Measurements from ENCODE around the gene ZFHX3. TPM values are rescaled to one million over a fixed set of nuclear protein-coding genes. Genes with fewer than 3 reads are reported as not detected.
"Not testable (repeated sequence)": the region's sequence is repeated elsewhere in the genome, so short reads cannot be mapped to it uniquely, and the experiment has no call there.

Gene ZFHX3
- polyA plus RNA-seq, 1 donor (not counting 4 experiments of a cell fraction or from before 2014, with no cell fraction given): 1.2 TPM

GRCh38 chr16:72997141-72997542 is 50.8 kb downstream of the ZFHX3 start:
- dilution Hi-C loops (cut with MboI; ENCODE audit: extremely low pct_ligation_motif_present, low sequenced_read_pairs): no loop called here
- FAIRE-seq: no peak
- peaks cover 28% of the 10 kb centered on the region for H3K4me1 ChIP-seq (ENCODE audit: control insufficient read depth, extremely low read depth, insufficient read depth, low read length)
- peak overlapping the region; percentile 7 for H3K4me2 ChIP-seq (ENCODE audit: control insufficient read depth, extremely low read depth, insufficient read depth, low read depth, low read length)
- H3K4me3 ChIP-seq (ENCODE audit: control insufficient read depth in 2 of 3, extremely low read depth in 1 of 3, insufficient read depth in 2 of 3, low read depth in 1 of 3, low read length in 3 of 3): no peak overlapping the region
- H3K36me3 ChIP-seq (ENCODE audit: control insufficient read depth in 2 of 2, extremely low read depth in 1 of 2, insufficient read depth in 2 of 2, low read length in 2 of 2): no peaks in the 10 kb centered on the region
- no peaks in the 10 kb centered on the region for H4K20me1 ChIP-seq (ENCODE audit: control insufficient read depth, extremely low read depth, insufficient read depth, low read length)
- no peaks in the 10 kb centered on the region for H3K9me1 ChIP-seq (ENCODE audit: control insufficient read depth, extremely low read depth, insufficient read depth, low read length)
- no peak for DNase-seq (ENCODE audit: low read depth, low spot score)
- TF ChIP-seq EZH2 (IDR thresholded peaks at IDR 0.05; ENCODE audit: low read length) (no peak), CTCF (optimal IDR thresholded peaks at IDR 0.05 in 1 of 3, IDR thresholded peaks at IDR 0.05 in 1 of 3, conservative IDR thresholded peaks at IDR 0.05 in 1 of 3; ENCODE audit: extremely low read depth in 1 of 3, insufficient read depth in 2 of 3, low read length in 3 of 3) (no peak)
- no peak overlapping the region for H2AFZ ChIP-seq (ENCODE audit: control insufficient read depth, low read length)
- H3K27ac ChIP-seq (ENCODE audit: control insufficient read depth, insufficient read depth, low read length): no peak overlapping the region
- H3K27me3 ChIP-seq (ENCODE audit: control insufficient read depth, extremely low read depth, insufficient read depth, low read length): no peaks in the 10 kb centered on the region
- H3K9ac ChIP-seq (ENCODE audit: control insufficient read depth, extremely low read depth, insufficient read depth, low read length): no peak overlapping the region
- peaks cover 2% of the 10 kb centered on the region for H3K9me3 ChIP-seq (ENCODE audit: control insufficient read depth, low read depth, low read length)
- peaks cover 8% of the 10 kb centered on the region for H3K79me2 ChIP-seq (ENCODE audit: control insufficient read depth, insufficient read depth, low read length)

- dilution Hi-C loops (cut with MboI; ENCODE audit: extremely low pct_ligation_motif_present, low sequenced_read_pairs): no loop called here
- peak overlapping the region; percentile 7 for H3K4me2 ChIP-seq (ENCODE audit: control insufficient read depth, extremely low read depth, insufficient read depth, low read depth, low read length)
- H3K4me1 ChIP-seq (ENCODE audit: control insufficient read depth, extremely low read depth, insufficient read depth, low read length): peaks cover 29% of the 10 kb centered on the region
Observed at GRCh38 chr16:72996291-72997062, 51.5 kb downstream of the ZFHX3 start.

GRCh38 chr16:72995882-72996270 is 52.1 kb downstream of the ZFHX3 start:
- H3K4me2 ChIP-seq (ENCODE audit: control insufficient read depth, extremely low read depth, insufficient read depth, low read depth, low read length); H4K20me1 ChIP-seq (ENCODE audit: control insufficient read depth, extremely low read depth, insufficient read depth, low read length); DNase-seq (ENCODE audit: low read depth, low spot score); H3K27ac ChIP-seq (ENCODE audit: control insufficient read depth, insufficient read depth, low read length); H3K27me3 ChIP-seq (ENCODE audit: control insufficient read depth, extremely low read depth, insufficient read depth, low read length); H3K9me1 ChIP-seq (ENCODE audit: control insufficient read depth, extremely low read depth, insufficient read depth, low read length); H2AFZ ChIP-seq (ENCODE audit: control insufficient read depth, low read length); dilution Hi-C loops (cut with MboI; ENCODE audit: extremely low pct_ligation_motif_present, low sequenced_read_pairs); H3K9ac ChIP-seq (ENCODE audit: control insufficient read depth, extremely low read depth, insufficient read depth, low read length); H3K79me2 ChIP-seq (ENCODE audit: control insufficient read depth, insufficient read depth, low read length); H3K9me3 ChIP-seq (ENCODE audit: control insufficient read depth, low read depth, low read length); FAIRE-seq; H3K36me3 ChIP-seq (ENCODE audit: control insufficient read depth in 2 of 2, extremely low read depth in 1 of 2, insufficient read depth in 2 of 2, low read length in 2 of 2); H3K4me3 ChIP-seq (ENCODE audit: control insufficient read depth in 2 of 3, extremely low read depth in 1 of 3, insufficient read depth in 2 of 3, low read depth in 1 of 3, low read length in 3 of 3): not testable (repeated sequence)
- peaks cover 35% of the 10 kb centered on the region for H3K4me1 ChIP-seq (ENCODE audit: control insufficient read depth, extremely low read depth, insufficient read depth, low read length)

More at GRCh38 chr16:72996291-72997062, 51.5 kb downstream of the ZFHX3 start:
- peaks cover 2% of the 10 kb centered on the region for H3K9me3 ChIP-seq (ENCODE audit: control insufficient read depth, low read depth, low read length)
- no peak overlapping the region for H3K9ac ChIP-seq (ENCODE audit: control insufficient read depth, extremely low read depth, insufficient read depth, low read length)
- no peak for FAIRE-seq
- H3K36me3 ChIP-seq (ENCODE audit: control insufficient read depth in 2 of 2, extremely low read depth in 1 of 2, insufficient read depth in 2 of 2, low read length in 2 of 2): no peaks in the 10 kb centered on the region
- H3K9me1 ChIP-seq (ENCODE audit: control insufficient read depth, extremely low read depth, insufficient read depth, low read length): no peaks in the 10 kb centered on the region
- H3K79me2 ChIP-seq (ENCODE audit: control insufficient read depth, insufficient read depth, low read length): peaks cover 10% of the 10 kb centered on the region
- no peak overlapping the region for H2AFZ ChIP-seq (ENCODE audit: control insufficient read depth, low read length)
- no peaks in the 10 kb centered on the region for H3K27me3 ChIP-seq (ENCODE audit: control insufficient read depth, extremely low read depth, insufficient read depth, low read length)
- no peak overlapping the region for H3K4me3 ChIP-seq (ENCODE audit: control insufficient read depth in 2 of 3, extremely low read depth in 1 of 3, insufficient read depth in 2 of 3, low read depth in 1 of 3, low read length in 3 of 3)
- TF ChIP-seq CTCF (optimal IDR thresholded peaks at IDR 0.05 in 1 of 3, IDR thresholded peaks at IDR 0.05 in 1 of 3, conservative IDR thresholded peaks at IDR 0.05 in 1 of 3; ENCODE audit: extremely low read depth in 1 of 3, insufficient read depth in 2 of 3, low read length in 3 of 3) (no peak), EZH2 (IDR thresholded peaks at IDR 0.05; ENCODE audit: low read length) (no peak)
- H3K27ac ChIP-seq (ENCODE audit: control insufficient read depth, insufficient read depth, low read length): no peak overlapping the region
- DNase-seq (ENCODE audit: low read depth, low spot score): no peak
- H4K20me1 ChIP-seq (ENCODE audit: control insufficient read depth, extremely low read depth, insufficient read depth, low read length): no peaks in the 10 kb centered on the region
